ENCODE data around the gene KCNC4.

DNA sequence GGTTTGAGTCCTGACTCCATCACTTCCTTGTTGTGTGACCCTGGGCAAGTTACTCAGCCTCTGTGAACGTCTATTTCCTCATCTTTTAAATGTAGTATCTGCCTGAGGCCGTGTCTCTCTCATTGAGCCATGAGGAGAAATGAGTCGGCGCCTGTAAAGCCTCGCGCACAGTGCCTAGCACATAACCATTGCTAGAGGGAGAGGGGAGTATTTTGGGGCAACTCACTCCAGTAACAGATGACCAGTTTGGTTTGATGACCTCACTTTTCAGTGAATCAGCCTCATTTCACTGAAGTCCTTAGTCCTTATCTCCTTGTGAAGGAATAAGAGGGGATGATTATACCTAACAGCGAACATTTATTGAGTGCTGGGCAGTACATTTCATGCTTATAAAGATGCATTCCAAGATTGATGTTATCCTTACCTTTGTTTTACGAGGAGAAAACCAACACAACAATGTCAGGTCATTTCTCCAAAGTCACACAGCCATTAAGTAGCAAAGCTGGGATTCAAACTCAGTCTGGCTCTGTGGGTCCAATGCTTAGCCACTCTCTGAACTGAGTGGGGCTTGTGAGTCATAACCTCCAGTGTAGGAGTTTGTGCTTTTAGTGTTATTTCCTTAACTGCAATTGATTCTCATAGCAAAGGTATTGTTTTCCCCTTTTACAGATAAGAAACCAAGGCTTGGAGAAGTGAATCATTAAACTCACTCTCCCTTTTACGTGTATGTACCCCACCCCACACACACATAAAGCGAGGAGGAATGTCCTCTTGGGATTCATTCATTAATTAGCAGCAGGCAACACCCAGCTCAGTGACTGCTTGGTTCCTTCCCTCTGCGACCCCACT is 25.9 kb downstream of the KCNC4 start:
- TF ChIP-seq POLR2A (IDR thresholded peaks at IDR 0.05): no peak
- TF ChIP-seq, protein P1, sequence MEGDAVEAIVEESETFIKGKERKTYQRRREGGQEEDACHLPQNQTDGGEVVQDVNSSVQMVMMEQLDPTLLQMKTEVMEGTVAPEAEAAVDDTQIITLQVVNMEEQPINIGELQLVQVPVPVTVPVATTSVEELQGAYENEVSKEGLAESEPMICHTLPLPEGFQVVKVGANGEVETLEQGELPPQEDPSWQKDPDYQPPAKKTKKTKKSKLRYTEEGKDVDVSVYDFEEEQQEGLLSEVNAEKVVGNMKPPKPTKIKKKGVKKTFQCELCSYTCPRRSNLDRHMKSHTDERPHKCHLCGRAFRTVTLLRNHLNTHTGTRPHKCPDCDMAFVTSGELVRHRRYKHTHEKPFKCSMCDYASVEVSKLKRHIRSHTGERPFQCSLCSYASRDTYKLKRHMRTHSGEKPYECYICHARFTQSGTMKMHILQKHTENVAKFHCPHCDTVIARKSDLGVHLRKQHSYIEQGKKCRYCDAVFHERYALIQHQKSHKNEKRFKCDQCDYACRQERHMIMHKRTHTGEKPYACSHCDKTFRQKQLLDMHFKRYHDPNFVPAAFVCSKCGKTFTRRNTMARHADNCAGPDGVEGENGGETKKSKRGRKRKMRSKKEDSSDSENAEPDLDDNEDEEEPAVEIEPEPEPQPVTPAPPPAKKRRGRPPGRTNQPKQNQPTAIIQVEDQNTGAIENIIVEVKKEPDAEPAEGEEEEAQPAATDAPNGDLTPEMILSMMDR (IDR thresholded peaks at IDR 0.05): no peak

All from testis (tissue), 2 donors.